GM23338 (cell line): Measurements from ENCODE around the gene BCAP29. TPM values are rescaled to one million over a fixed set of nuclear protein-coding genes. Genes with fewer than 3 reads are reported as not detected.

Source experiments
- ATAC-seq: fragments of 200-7000 bp; cut with Tn5 transposase; 3 replicates; pipeline ENCODE4 v1.9.1; 2020
- DNase-seq: peaks from one replicate; pipeline ENCODE4 v3.0.0-alpha.2; 2015; ENCODE audit warnings: low spot score
- H2AFZ ChIP-seq: fragments of 200-600 bp; sonication (generic); 2 replicates; pipeline ENCODE4 v1.8.0; 2016; ENCODE audit warnings: antibody characterized with exemption, mild to moderate bottlenecking, moderate library complexity
- H3F3A ChIP-seq: fragments of 200-600 bp; sonication (generic); replicated peaks from 2 replicates; pipeline ENCODE4 v1.8.0; 2017; ENCODE audit warnings: antibody characterized with exemption, mixed run types, low read depth
- H3K27ac ChIP-seq: fragments of 200-600 bp; sonication (generic); 2 replicates; pipeline ENCODE4 v1.6.1; 2016; ENCODE audit warnings: low read depth
- H3K27me3 ChIP-seq: fragments of 200-600 bp; sonication (generic); 2 replicates; pipeline ENCODE4 v1.8.0; 2016; ENCODE audit warnings: mild to moderate bottlenecking, mixed run types, moderate library complexity; ENCODE audit not compliant: insufficient read depth
- H3K36me3 ChIP-seq: fragments of 200-600 bp; sonication (generic); 2 replicates; pipeline ENCODE4 v1.8.0; 2016; ENCODE audit warnings: mild to moderate bottlenecking; ENCODE audit not compliant: insufficient read depth
- H3K4me1 ChIP-seq: fragments of 200-600 bp; sonication (generic); 2 replicates; pipeline ENCODE4 v1.8.0; 2016; ENCODE audit warnings: mild to moderate bottlenecking, moderate library complexity; ENCODE audit not compliant: insufficient read depth
- H3K4me2 ChIP-seq: fragments of 200-600 bp; sonication (generic); 2 replicates; pipeline ENCODE4 v1.7.1; 2017; ENCODE audit warnings: mixed run types
- H3K4me3 ChIP-seq: fragments of 200-600 bp; sonication (generic); 2 replicates; pipeline ENCODE4 v1.6.1; 2016; ENCODE audit warnings: mixed run types
- H3K79me2 ChIP-seq: fragments of 200-600 bp; sonication (generic); replicated peaks from 2 replicates; pipeline ENCODE4 v1.8.0; 2017; ENCODE audit warnings: mild to moderate bottlenecking; ENCODE audit not compliant: insufficient read depth
- H3K9me2 ChIP-seq: fragments of 200-600 bp; sonication (generic); 2 replicates; pipeline ENCODE4 v1.8.0; 2017; ENCODE audit not compliant: insufficient read depth
- H4K20me1 ChIP-seq: fragments of 200-600 bp; sonication (generic); replicated peaks from 2 replicates; pipeline ENCODE4 v1.8.0; 2017; ENCODE audit warnings: mild to moderate bottlenecking; ENCODE audit not compliant: insufficient read depth
- H3K27ac Mint-ChIP-seq: 2 replicates; pipeline ENCODE4 v1.8.0; 2020; ENCODE audit warnings: inconsistent platforms, mild to moderate bottlenecking, moderate library complexity, mixed read lengths
- H3K27me3 Mint-ChIP-seq: 3 replicates; pipeline ENCODE4 v1.8.0; 2022; ENCODE audit warnings: low read depth, mild to moderate bottlenecking, moderate library complexity, mixed read lengths, inconsistent platforms; ENCODE audit not compliant: insufficient read depth, poor library complexity
- H3K36me3 Mint-ChIP-seq: 3 replicates; pipeline ENCODE4 v1.8.0; 2021; ENCODE audit warnings: low read depth, mild to moderate bottlenecking, inconsistent platforms, moderate library complexity, mixed read lengths
- H3K4me1 Mint-ChIP-seq: 3 replicates; pipeline ENCODE4 v1.8.0; 2020; ENCODE audit warnings: mild to moderate bottlenecking, inconsistent platforms, mixed read lengths
- H3K4me3 Mint-ChIP-seq: 3 replicates; pipeline ENCODE4 v1.8.0; 2021; ENCODE audit warnings: moderate library complexity, mild to moderate bottlenecking, inconsistent platforms, mixed read lengths
- H3K9me3 Mint-ChIP-seq: 3 replicates; pipeline ENCODE4 v1.8.0; 2020; ENCODE audit warnings: moderate library complexity, mild to moderate bottlenecking, inconsistent platforms, mixed read lengths
- CREB1 ChIP-seq: fragments of 250-450 bp; sonication (Bioruptor Pico); IDR thresholded peaks from 2 replicates; pipeline ENCODE4 v1.5.0; 2020; ENCODE audit warnings: low read depth, mild to moderate bottlenecking, moderate library complexity
- CTCF ChIP-seq, 2 experiments: fragments of 200-600 bp in 1 of 2; sonication (generic) in 1 of 2; conservative IDR thresholded peaks; 2 replicates each; pipeline versions ENCODE4 v1.5.1 to v1.6.1; 2016 to 2017; ENCODE audit warnings: antibody characterized with exemption in 2 of 2, low read depth in 2 of 2, mild to moderate bottlenecking in 2 of 2, moderate library complexity in 1 of 2
- EZH2phosphoT487 ChIP-seq: fragments of 200-600 bp; sonication (generic); IDR thresholded peaks from one replicate; pipeline ENCODE4 v1.8.1; 2018; ENCODE audit warnings: antibody characterized with exemption; ENCODE audit not compliant: unreplicated experiment
- JUNB ChIP-seq: IDR thresholded peaks from one replicate; pipeline ENCODE4 v1.6.1; 2016; ENCODE audit warnings: antibody characterized with exemption; ENCODE audit not compliant: unreplicated experiment
- NANOG ChIP-seq: IDR thresholded peaks from 2 replicates; pipeline ENCODE4 v1.6.1; 2016; ENCODE audit warnings: antibody characterized with exemption, borderline replicate concordance
- POLR2AphosphoS5 ChIP-seq: IDR thresholded peaks from 2 replicates; pipeline ENCODE4 v1.6.1; 2016; ENCODE audit warnings: antibody characterized with exemption, low read depth
- REST ChIP-seq: IDR thresholded peaks from one replicate; pipeline ENCODE4 v1.6.1; 2018; ENCODE audit warnings: antibody characterized with exemption; ENCODE audit not compliant: unreplicated experiment
- STAT1 ChIP-seq: IDR thresholded peaks from one replicate; pipeline ENCODE4 v1.6.1; 2016; ENCODE audit warnings: antibody characterized with exemption; ENCODE audit not compliant: unreplicated experiment
- ZNF114 ChIP-seq: fragments of 250-450 bp; sonication (Bioruptor Pico); IDR thresholded peaks from 2 replicates; pipeline ENCODE4 v1.5.0; 2020; ENCODE audit warnings: mild to moderate bottlenecking, moderate library complexity
- ZNF462 ChIP-seq: fragments of 250-450 bp; sonication (Bioruptor Pico); IDR thresholded peaks from 2 replicates; pipeline ENCODE4 v1.5.0; 2020; ENCODE audit warnings: mild to moderate bottlenecking, moderate library complexity
- polyA plus RNA-seq: library from polyadenylated mRNA; unstranded; fragments of >200 nt; fragmentation: Nextera tagmentation; extraction: Ambion mirVana; gene quantifications from 2 replicates; pipeline ENCODE4 v1.2.1, GENCODE V29; 2016
- total RNA-seq: library from RNA; depleted of rRNA; stranded (reverse); fragments of >200 nt; shearing (Covaris generic); gene quantifications from 2 replicates; pipeline ENCODE4 v1.2.3, GENCODE V29; 2014
- TF ChIP-seq, protein P1 (sequence below): IDR thresholded peaks from 2 replicates; pipeline ENCODE4 v1.6.1; 2016; ENCODE audit warnings: antibody characterized with exemption

Gene BCAP29
- total and polyA plus RNA-seq, 2 experiments from 2014 or later = 18.4 to 24.0 TPM

DNA sequence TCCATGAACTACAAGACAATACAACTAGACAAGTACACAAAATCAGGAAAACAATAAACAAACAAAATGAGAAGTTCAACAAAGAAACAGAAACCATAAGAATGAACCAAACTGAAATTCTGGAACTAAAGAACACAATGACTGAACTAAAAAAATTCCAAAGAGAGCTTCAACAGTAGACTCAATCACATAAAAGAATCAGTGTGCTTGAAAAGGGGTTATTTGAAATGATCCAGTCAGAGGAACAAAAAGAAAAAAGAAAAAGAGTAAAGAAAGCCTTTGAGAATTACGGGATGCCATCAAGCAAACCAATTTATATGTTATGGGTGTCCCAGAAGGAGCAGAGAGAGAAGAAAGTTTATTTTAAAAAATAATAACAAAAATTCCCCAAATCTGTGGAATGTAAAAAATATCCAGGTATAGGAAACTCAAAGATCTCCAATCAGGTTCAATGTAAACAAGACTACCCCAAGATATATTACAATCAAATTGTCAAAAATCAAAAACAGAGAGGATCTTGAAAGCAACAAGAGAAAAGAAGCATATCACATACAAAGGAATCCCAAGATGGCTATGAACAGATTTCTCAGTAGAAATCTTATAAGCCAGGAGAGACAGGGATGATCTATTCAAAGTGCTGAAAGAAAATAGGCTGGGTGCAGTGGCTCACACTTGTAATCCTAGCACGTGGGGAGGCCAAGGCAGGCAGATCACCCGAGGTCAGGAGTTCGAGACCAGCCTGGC lies 35.0 kb upstream of the BCAP29 start:
- H3K36me3 ChIP-seq = peaks cover 8% of the 10 kb centered on the region; the same call in 1 of the 2 replicates
- DNase-seq (no peak), ATAC-seq (no peak)
- no peaks in the 10 kb centered on the region for H3F3A ChIP-seq
- no peak overlapping the region for H3K27ac Mint-ChIP-seq
- no peak overlapping the region for H3K4me3 ChIP-seq
- no peak overlapping the region for H3K27ac ChIP-seq
- H3K36me3 Mint-ChIP-seq = peaks cover 45% of the 10 kb centered on the region
- no peaks in the 10 kb centered on the region for H3K27me3 Mint-ChIP-seq
- H3K9me2 ChIP-seq = no peaks in the 10 kb centered on the region
- H4K20me1 ChIP-seq = 0 out of 2 replicates have a peak, but pooled peaks cover 4% of the 10 kb centered on the region
- TF ChIP-seq JUNB (no peak), STAT1 (no peak), POLR2AphosphoS5 (no peak), CREB1 (CRISPR knock-in tag) (no peak), EZH2phosphoT487 (no peak), CTCF (conservative IDR thresholded peaks at IDR 0.05; ENCODE audit: low read depth in 2 of 2) (no peak), ZNF114 (CRISPR knock-in tag) (no peak), NANOG (no peak), REST (no peak), ZNF462 (CRISPR knock-in tag) (no peak)
- TF ChIP-seq, protein P1, sequence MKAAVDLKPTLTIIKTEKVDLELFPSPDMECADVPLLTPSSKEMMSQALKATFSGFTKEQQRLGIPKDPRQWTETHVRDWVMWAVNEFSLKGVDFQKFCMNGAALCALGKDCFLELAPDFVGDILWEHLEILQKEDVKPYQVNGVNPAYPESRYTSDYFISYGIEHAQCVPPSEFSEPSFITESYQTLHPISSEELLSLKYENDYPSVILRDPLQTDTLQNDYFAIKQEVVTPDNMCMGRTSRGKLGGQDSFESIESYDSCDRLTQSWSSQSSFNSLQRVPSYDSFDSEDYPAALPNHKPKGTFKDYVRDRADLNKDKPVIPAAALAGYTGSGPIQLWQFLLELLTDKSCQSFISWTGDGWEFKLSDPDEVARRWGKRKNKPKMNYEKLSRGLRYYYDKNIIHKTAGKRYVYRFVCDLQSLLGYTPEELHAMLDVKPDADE = no peak
- no peak overlapping the region for H3K4me3 Mint-ChIP-seq
- H3K27me3 ChIP-seq = no peaks in the 10 kb centered on the region
- no peaks in the 10 kb centered on the region for H3K4me1 ChIP-seq
- peaks cover 9% of the 10 kb centered on the region; the same call in 2 of the 3 replicates for H3K9me3 Mint-ChIP-seq
- no peaks in the 10 kb centered on the region; the same call in 2 of the 3 replicates for H3K4me1 Mint-ChIP-seq
- no peak overlapping the region for H3K4me2 ChIP-seq
- no peak overlapping the region for H2AFZ ChIP-seq
- H3K79me2 ChIP-seq = peaks cover 54% of the 10 kb centered on the region
